ENCODE measurements around the gene CFAP54.

The CFAP54 gene

GRCh38 chr12:96513166-96513565, 23.8 kb downstream of the CFAP54 start:
- H4K20me1 ChIP-seq (ENCODE audit: control insufficient read depth, insufficient read depth, low read depth, low read length) = no peaks in the 10 kb centered on the region
- H3K9me3 ChIP-seq (ENCODE audit: control insufficient read depth, insufficient read depth, low read length) = no peaks in the 10 kb centered on the region
- TF ChIP-seq CTCF (IDR thresholded peaks at IDR 0.05; ENCODE audit: low read depth, low read length, poor library complexity, severe bottlenecking) = no peak
- no peak for TF ChIP-seq EZH2phosphoT487 (IDR thresholded peaks at IDR 0.05; ENCODE audit: borderline replicate concordance, low read length)
- H3K9me2 ChIP-seq (replicated peaks; ENCODE audit: control insufficient read depth, low read length) = no peaks in the 10 kb centered on the region
- H3K27ac ChIP-seq (ENCODE audit: low read depth, low read length) = no peak overlapping the region
- no peak overlapping the region for H3K4me2 ChIP-seq (ENCODE audit: low read length)
- peaks cover 16% of the 10 kb centered on the region for H3K4me1 ChIP-seq (ENCODE audit: control insufficient read depth, low read length)
- no peak overlapping the region for H3K4me3 ChIP-seq (ENCODE audit: low read length)
- H3K27me3 ChIP-seq (ENCODE audit: control insufficient read depth, low read length) = no peaks in the 10 kb centered on the region
- H3F3A ChIP-seq (ENCODE audit: control insufficient read depth, insufficient read depth) = no peaks in the 10 kb centered on the region
- H3K79me2 ChIP-seq (ENCODE audit: control insufficient read depth, low read length) = no peaks in the 10 kb centered on the region
- no peaks in the 10 kb centered on the region for H3K36me3 ChIP-seq (ENCODE audit: control insufficient read depth, low read length)

GRCh38 chr12:96513681-96514080, 24.3 kb downstream of the CFAP54 start:
- H3K79me2 ChIP-seq (ENCODE audit: control insufficient read depth, low read length) = no peaks in the 10 kb centered on the region
- H3K36me3 ChIP-seq (ENCODE audit: control insufficient read depth, low read length) = no peaks in the 10 kb centered on the region
- no peak overlapping the region for H3K4me3 ChIP-seq (ENCODE audit: low read length)
- no peaks in the 10 kb centered on the region for H3F3A ChIP-seq (ENCODE audit: control insufficient read depth, insufficient read depth)
- H3K27me3 ChIP-seq (ENCODE audit: control insufficient read depth, low read length) = no peaks in the 10 kb centered on the region
- H3K27ac ChIP-seq (ENCODE audit: low read depth, low read length) = no peak overlapping the region
- no peak for TF ChIP-seq EZH2phosphoT487 (IDR thresholded peaks at IDR 0.05; ENCODE audit: borderline replicate concordance, low read length)
- no peak for TF ChIP-seq CTCF (IDR thresholded peaks at IDR 0.05; ENCODE audit: low read depth, low read length, poor library complexity, severe bottlenecking)
- no peak overlapping the region for H3K4me2 ChIP-seq (ENCODE audit: low read length)
- peaks cover 16% of the 10 kb centered on the region for H3K4me1 ChIP-seq (ENCODE audit: control insufficient read depth, low read length)
- H3K9me3 ChIP-seq (ENCODE audit: control insufficient read depth, insufficient read depth, low read length) = no peaks in the 10 kb centered on the region
- no peaks in the 10 kb centered on the region for H4K20me1 ChIP-seq (ENCODE audit: control insufficient read depth, insufficient read depth, low read depth, low read length)
- no peaks in the 10 kb centered on the region for H3K9me2 ChIP-seq (replicated peaks; ENCODE audit: control insufficient read depth, low read length)

GRCh38 chr12:96514328-96514727, 25.0 kb downstream of the CFAP54 start:
- TF ChIP-seq CTCF (IDR thresholded peaks at IDR 0.05; ENCODE audit: low read depth, low read length, poor library complexity, severe bottlenecking) (no peak), EZH2phosphoT487 (IDR thresholded peaks at IDR 0.05; ENCODE audit: borderline replicate concordance, low read length) (no peak)
- Histone ChIP-seq H3K27me3 (ENCODE audit: control insufficient read depth, low read length) (no peaks in the 10 kb centered on the region), H3K4me2 (ENCODE audit: low read length) (peak overlapping the region; percentile 3; the same call in 1 of the 2 replicates)

More at GRCh38 chr12:96514328-96514727, 25.0 kb downstream of the CFAP54 start:
- Histone ChIP-seq H3K4me1 (ENCODE audit: control insufficient read depth, low read length) (peaks cover 16% of the 10 kb centered on the region), H3K79me2 (ENCODE audit: control insufficient read depth, low read length) (no peaks in the 10 kb centered on the region), H3K4me3 (ENCODE audit: low read length) (no peak overlapping the region), H4K20me1 (ENCODE audit: control insufficient read depth, insufficient read depth, low read depth, low read length) (no peaks in the 10 kb centered on the region), H3K9me3 (ENCODE audit: control insufficient read depth, insufficient read depth, low read length) (no peaks in the 10 kb centered on the region), H3F3A (ENCODE audit: control insufficient read depth, insufficient read depth) (no peaks in the 10 kb centered on the region), H3K9me2 (replicated peaks; ENCODE audit: control insufficient read depth, low read length) (no peaks in the 10 kb centered on the region), H3K36me3 (ENCODE audit: control insufficient read depth, low read length) (no peaks in the 10 kb centered on the region), H3K27ac (ENCODE audit: low read depth, low read length) (no peak overlapping the region)
